DMS53 treated with DMSO at 0.1 percent for 48 hours (cell line): ENCODE measurements around the gene GGPS1.
"Not testable (repeated sequence)": the region's sequence is repeated elsewhere in the genome, so short reads cannot be mapped to it uniquely, and the experiment has no call there.

ENCODE experiments used
- DNase-seq: peaks from one replicate; lab custom pipeline; 2025; ENCODE audit not compliant: unreplicated experiment; lab: John Stamatoyannopoulos, UW

The GGPS1 gene

GRCh38 chr1:235328271-235329138, at the start of gene GGPS1:
GGPS1 (plus strand) TSS chr1:235328570; CDS start chr1:235335265, 6,695 bp downstream.
- peak; percentile 99 for DNase-seq

- DNase-seq = no peak
Measured at GRCh38 chr1:235278915-235279292, 49.5 kb upstream of the GGPS1 start.

GRCh38 chr1:235279694-235280093, 48.7 kb upstream of the GGPS1 start:
- no peak for DNase-seq

- no peak for DNase-seq
Measured at GRCh38 chr1:235280467-235280866, 47.9 kb upstream of the GGPS1 start.

GRCh38 chr1:235283636-235284035, 44.7 kb upstream of the GGPS1 start:
- DNase-seq = not testable (repeated sequence)

GRCh38 chr1:235284231-235284769, 44.1 kb upstream of the GGPS1 start:
- DNase-seq = no peak

GRCh38 chr1:235286667-235287066, 41.7 kb upstream of the GGPS1 start:
- DNase-seq = no peak

- DNase-seq = no peak
Measured at GRCh38 chr1:235287208-235287882, 41.0 kb upstream of the GGPS1 start.

- DNase-seq = no peak
Measured at GRCh38 chr1:235289859-235290739, 38.3 kb upstream of the GGPS1 start.

- no peak for DNase-seq
Measured at GRCh38 chr1:235290740-235291502, 37.4 kb upstream of the GGPS1 start.

- no peak for DNase-seq
Measured at GRCh38 chr1:235291599-235292091, 36.7 kb upstream of the GGPS1 start.

- DNase-seq = no peak
Measured at GRCh38 chr1:235292790-235293189, 35.6 kb upstream of the GGPS1 start.

- DNase-seq = no peak
Measured at GRCh38 chr1:235293322-235293942, 34.9 kb upstream of the GGPS1 start.

- peak; percentile 72 for DNase-seq
Measured at GRCh38 chr1:235295902-235296350, 32.4 kb upstream of the GGPS1 start.

- no peak for DNase-seq
Measured at GRCh38 chr1:235296729-235297128, 31.6 kb upstream of the GGPS1 start.

- no peak for DNase-seq
Measured at GRCh38 chr1:235297579-235297978, 30.8 kb upstream of the GGPS1 start.

GRCh38 chr1:235298758-235299157, 29.6 kb upstream of the GGPS1 start:
- DNase-seq = no peak

GRCh38 chr1:235299169-235299858, 29.1 kb upstream of the GGPS1 start:
- DNase-seq = no peak

- DNase-seq = no peak
Measured at GRCh38 chr1:235302143-235302542, 26.2 kb upstream of the GGPS1 start.
